K562 (cell line): ENCODE results near the gene KRTAP9-3. TPM values are rescaled to one million over a fixed set of nuclear protein-coding genes. Genes with fewer than 3 reads are reported as not detected.
A peak's percentile ranks its signal among the peaks of the same experiment; 100 is the strongest.

Experiments used
- ATAC-seq: fragments of 200-7000 bp; cut with Tn5 transposase; 3 replicates; pipeline ENCODE4 v1.9.1; 2020; ENCODE audit warnings: moderate library complexity
- BruUV-seq: library from RNA; stranded (reverse); fragments of 400-500 nt; replicated peaks from 2 replicates; lab custom pipeline; 2021; lab: Mats Ljungman, UMichigan
- CTCF ChIA-PET: fragments of 300-600 bp; formaldehyde crosslinking; extraction: SDS; loops from one replicate; lab custom pipeline; 2021; ENCODE audit warnings: low intra/inter-chr PET ratio; lab: Yijun Ruan, JAX
- POLR2A ChIA-PET: fragments of 300-600, 350-650 bp; sonication (Branson Sonifier 250); formaldehyde crosslinking; extraction: SDS; loops from one replicate; lab custom pipeline; 2021; ENCODE audit warnings: antibody characterized with exemption, inconsistent platforms; lab: Yijun Ruan, JAX
- DNase-seq, 4 experiments: peaks; one replicate each; pipeline versions ENCODE4 v3.0.0 to v3.0.0-alpha.2; 2011 to 2018; ENCODE audit warnings: low spot score in 3 of 4, mixed read lengths in 3 of 4; ENCODE audit errors: extremely low read depth in 1 of 4
- FAIRE-seq: peaks from 2 replicates; lab custom pipeline; 2011; peaks lifted over from hg19 to GRCh38; lab: Jason Lieb, UNC
- H2AFZ ChIP-seq: 2 replicates; pipeline ENCODE4 v1.6.0; 2011; ENCODE audit warnings: low read depth, low read length, control low read depth, inconsistent platforms
- H3K27ac ChIP-seq: fragments of 200-600 bp; 3 replicates; pipeline ENCODE4 v1.8.0; 2011; ENCODE audit warnings: low read depth, mild to moderate bottlenecking, control low read depth, inconsistent platforms, low read length, moderate library complexity, mixed read lengths; ENCODE audit errors: extremely low read depth
- H3K27me3 ChIP-seq, 2 experiments: fragments of 300-600 bp in 1 of 2; 2 replicates in 1 of 2; 3 replicates in 1 of 2; pipeline versions ENCODE4 v1.6.0 to v1.8.0; 2011; ENCODE audit warnings: inconsistent platforms in 2 of 2, low read length in 2 of 2, mild to moderate bottlenecking in 1 of 2, mixed read lengths in 1 of 2, moderate library complexity in 1 of 2; ENCODE audit not compliant: control insufficient read depth in 2 of 2, insufficient read depth in 2 of 2
- H3K36me3 ChIP-seq: fragments of 300-600 bp; 3 replicates; pipeline ENCODE4 v1.8.0; 2011; ENCODE audit warnings: mild to moderate bottlenecking, low read length, inconsistent platforms; ENCODE audit not compliant: control insufficient read depth, insufficient read depth
- H3K4me1 ChIP-seq, 2 experiments: fragments of 200-600 bp in 1 of 2; replicated peaks in 1 of 2; 2 replicates in 1 of 2; 3 replicates in 1 of 2; pipeline versions ENCODE4 v1.5.1 to v1.8.0; 2011; ENCODE audit warnings: inconsistent platforms in 2 of 2, low read length in 2 of 2, mild to moderate bottlenecking in 1 of 2, mixed read lengths in 1 of 2, moderate library complexity in 1 of 2; ENCODE audit not compliant: control insufficient read depth in 2 of 2, insufficient read depth in 2 of 2
- H3K4me2 ChIP-seq: 2 replicates; pipeline ENCODE4 v1.6.1; 2011; ENCODE audit warnings: low read length, control low read depth, inconsistent platforms, mixed read lengths; ENCODE audit not compliant: insufficient read depth
- H3K4me3 ChIP-seq: fragments of 200-600 bp; sonication (generic), shearing (Covaris generic); 2 replicates; pipeline ENCODE4 v1.5.1; 2016; ENCODE audit warnings: control low read depth, inconsistent platforms
- H3K79me2 ChIP-seq: fragments of 200-600 bp; 3 replicates; pipeline ENCODE4 v1.8.0; 2011; ENCODE audit warnings: low read length, inconsistent platforms; ENCODE audit not compliant: control insufficient read depth, insufficient read depth
- H3K9ac ChIP-seq, 2 experiments: 2 replicates each; pipeline versions ENCODE4 v1.6.0 to v1.6.1; 2011; ENCODE audit warnings: low read depth in 2 of 2, low read length in 2 of 2, control low read depth in 1 of 2, inconsistent platforms in 1 of 2, mild to moderate bottlenecking in 1 of 2, mixed read lengths in 1 of 2; ENCODE audit not compliant: insufficient read depth in 1 of 2
- H3K9me1 ChIP-seq: one replicate; pipeline ENCODE4 v1.6.0; 2011; ENCODE audit warnings: inconsistent platforms, mild to moderate bottlenecking, low read length, moderate library complexity; ENCODE audit not compliant: control insufficient read depth, insufficient read depth
- H3K9me3 ChIP-seq: replicated peaks from 2 replicates; pipeline ENCODE4 v1.5.1; 2011; ENCODE audit warnings: low read depth, low read length, inconsistent platforms; ENCODE audit not compliant: control insufficient read depth, insufficient read depth
- H4K20me1 ChIP-seq: replicated peaks from 2 replicates; pipeline ENCODE4 v1.6.1; 2011; ENCODE audit warnings: low read length, inconsistent platforms, mixed read lengths; ENCODE audit not compliant: control insufficient read depth, insufficient read depth
- ATF7 ChIP-seq: fragments of 450-650 bp; IDR thresholded peaks from 2 replicates; pipeline ENCODE4 v1.7.1; 2014; ENCODE audit warnings: mild to moderate bottlenecking, moderate library complexity
- BRF2 ChIP-seq: IDR thresholded peaks from 3 replicates; pipeline ENCODE4 v1.6.1; 2011; ENCODE audit warnings: borderline replicate concordance, mild to moderate bottlenecking; ENCODE audit not compliant: insufficient read length, insufficient read depth
- EP400 ChIP-seq: fragments of 450-650 bp; IDR thresholded peaks from 2 replicates; pipeline ENCODE4 v1.6.1; 2017; ENCODE audit warnings: antibody characterized with exemption, mild to moderate bottlenecking, moderate library complexity
- HDAC2 ChIP-seq: fragments of 450-650 bp; IDR thresholded peaks from 2 replicates; pipeline ENCODE4 v1.6.1; 2016; ENCODE audit warnings: mild to moderate bottlenecking
- KLF6 ChIP-seq: fragments of 250-450 bp; sonication (Bioruptor Pico); IDR thresholded peaks from 2 replicates; pipeline ENCODE4 v1.4.0; 2020; ENCODE audit warnings: mild to moderate bottlenecking, moderate library complexity, borderline replicate concordance
- PRPF4 ChIP-seq: fragments of 200-400 bp; formaldehyde crosslinking; IDR thresholded peaks from one replicate; pipeline ENCODE4 v1.6.1; 2017; ENCODE audit warnings: low read length, low read depth, mild to moderate bottlenecking; ENCODE audit not compliant: insufficient read depth, poor library complexity, severe bottlenecking
- RAD21 ChIP-seq, 2 experiments: fragments of 250-450 bp in 1 of 2; fragments of 450-650 bp in 1 of 2; sonication (Bioruptor Pico) in 1 of 2; formaldehyde crosslinking in 1 of 2; IDR thresholded peaks in 1 of 2; conservative IDR thresholded peaks in 1 of 2; 2 replicates each; pipeline versions ENCODE4 v1.4.0 to v1.8.0; 2020 to 2022; ENCODE audit warnings: mild to moderate bottlenecking in 2 of 2, moderate library complexity in 1 of 2
- RNF2 ChIP-seq: sonication (generic); IDR thresholded peaks from 2 replicates; pipeline ENCODE4 v1.6.1; 2016
- SMARCA5 ChIP-seq: fragments of 450-650 bp; IDR thresholded peaks from 2 replicates; pipeline ENCODE4 v1.6.1; 2016
- SRSF7 ChIP-seq: fragments of 200-400 bp; formaldehyde crosslinking; optimal IDR thresholded peaks from 2 replicates; pipeline ENCODE3; 2017; ENCODE audit warnings: mild to moderate bottlenecking, low read depth, low read length
- TCF7L2 ChIP-seq: fragments of 150-350 bp; IDR thresholded peaks from 2 replicates; pipeline ENCODE4 v1.6.1; 2016; ENCODE audit warnings: low read depth, mild to moderate bottlenecking, low read length, moderate library complexity
- ZBTB33 ChIP-seq: sonication (generic); formaldehyde crosslinking; IDR thresholded peaks from 2 replicates; pipeline ENCODE4 v1.8.1; 2023; ENCODE audit warnings: mild to moderate bottlenecking, missing genetic modification reagents
- ZNF184 ChIP-seq: sonication (generic); formaldehyde crosslinking; IDR thresholded peaks from 2 replicates; pipeline ENCODE4 v1.5.0; 2020; ENCODE audit warnings: missing genetic modification reagents
- ZNF24 ChIP-seq: fragments of 450-650 bp; IDR thresholded peaks from 2 replicates; pipeline ENCODE4 v1.6.1; 2016
- ZNF280A ChIP-seq: fragments of 450-650 bp; IDR thresholded peaks from 2 replicates; pipeline ENCODE4 v1.6.1; 2018; ENCODE audit warnings: mild to moderate bottlenecking, low read depth; ENCODE audit not compliant: partially characterized antibody
- ZNF282 ChIP-seq: sonication (generic); formaldehyde crosslinking; IDR thresholded peaks from 2 replicates; pipeline ENCODE4 v1.8.1; 2023; ENCODE audit warnings: missing genetic modification reagents
- ZNF655 ChIP-seq: fragments of 250-450 bp; sonication (Bioruptor Pico); IDR thresholded peaks from 2 replicates; pipeline ENCODE4 v1.5.0; 2021
- ZNF785 ChIP-seq: fragments of 250-450 bp; sonication (Bioruptor Pico); IDR thresholded peaks from 2 replicates; pipeline ENCODE4 v1.4.0; 2020; ENCODE audit warnings: mild to moderate bottlenecking
- WGBS: fragments of 100-300 bp; shearing (Covaris generic); methylation state at CpG from one replicate; pipeline ENCODE4 v1.1.6; 2016; ENCODE audit warnings: low coverage, mixed read lengths; ENCODE audit not compliant: insufficient coverage; ENCODE audit errors: missing lambda C conversion rate; 5-methylcytosine and 5-hydroxymethylcytosine counted together
- in situ Hi-C: fragments of 300-500 bp; cut with MboI; formaldehyde crosslinking; loops from 4 replicates; pipeline ENCODE4 v1.15.0; 2018; ENCODE audit warnings: inconsistent platforms, mixed read lengths
- intact Hi-C: fragments of 100-400 bp; cut with micrococcal nuclease; formaldehyde crosslinking; loops from 2 replicates; pipeline ENCODE4 v1.14.2; 2022
- polyA plus RNA-seq, 8 experiments: library from polyadenylated mRNA; depleted of rRNA in 4 of 8; stranded (reverse) in 5 of 8; unstranded in 3 of 8; fragments of >200 nt; fragmentation: Nextera tagmentation in 2 of 8; fragmentation: Illumina TruSeq in 1 of 8; extraction: Ambion mirVana in 2 of 8; extraction: Trizol in 1 of 8; gene quantifications; 2 replicates each; pipeline versions ENCODE4 v1.2.1 to v1.2.3, GENCODE V29; 2011 to 2014; ENCODE audit warnings: inconsistent platforms in 1 of 8, missing spikeins in 1 of 8
- total RNA-seq, 7 experiments: library from RNA; depleted of rRNA in 6 of 7; stranded (reverse); fragments of >200 nt in 6 of 7; fragmentation: Illumina TruSeq in 2 of 7; extraction: Trizol in 2 of 7; gene quantifications; 2 replicates each; pipeline versions ENCODE4 v1.2.1 to v1.2.3, GENCODE V29; 2011 to 2021; ENCODE audit warnings: low replicate concordance in 1 of 7

The KRTAP9-3 gene
- total and polyA plus RNA-seq, 9 of the 15 experiments (the other 6 are each of a cell fraction or from before 2014, with no cell fraction given) = not detected

- Histone ChIP-seq H3K27ac (no peak overlapping the region), H3K9me1 (no peaks in the 10 kb centered on the region), H3K9me3 (no peaks in the 10 kb centered on the region), H3K79me2 (no peaks in the 10 kb centered on the region), H3K27me3 (no peaks in the 10 kb centered on the region), H3K4me2 (no peak overlapping the region), H2AFZ (no peak overlapping the region), H3K36me3 (no peaks in the 10 kb centered on the region), H3K4me3 (no peak overlapping the region), H3K4me1 (no peaks in the 10 kb centered on the region), H3K9ac (no peak overlapping the region), H4K20me1 (no peaks in the 10 kb centered on the region)
- in situ Hi-C loops = no loop called here
- ChIA-PET POLR2A (no interaction called here), CTCF (no interaction called here)
- BruUV-seq = no TSS peak
- 0% methylated on average over 1 of the region's 2 CpGs for WGBS
- intact Hi-C loops = no loop called here
- no peak for ATAC-seq
- DNase-seq = peak in 2 of 4 experiments; percentile 1
- FAIRE-seq = no peak
- no peak for TF ChIP-seq ZBTB33 (CRISPR knock-in tag)
- TF ChIP-seq TCF7L2 = no peak
- no peak for TF ChIP-seq ZNF184
- no peak for TF ChIP-seq EP400
- TF ChIP-seq ZNF655 (CRISPR knock-in tag) = no peak
- no peak for TF ChIP-seq ZNF280A
- no peak for TF ChIP-seq ZNF785
- TF ChIP-seq SMARCA5 = no peak
- TF ChIP-seq HDAC2 = no peak
- no peak for TF ChIP-seq BRF2
- TF ChIP-seq KLF6 (CRISPR knock-in tag) = no peak
- TF ChIP-seq SRSF7 = no peak
- no peak for TF ChIP-seq RNF2
- no peak for TF ChIP-seq ZNF282
- no peak for TF ChIP-seq ZNF24
- TF ChIP-seq ATF7 = no peak
- TF ChIP-seq RAD21 (CRISPR knock-in tag; conservative IDR thresholded peaks at IDR 0.05 in 1 of 2, IDR thresholded peaks at IDR 0.05 in 1 of 2) = no peak
- TF ChIP-seq PRPF4 = no peak
Measured at GRCh38 chr17:41263212-41263611, 31.0 kb downstream of the KRTAP9-3 start.
